VCaP (cell line): ENCODE results near the gene BMP5.

Experiments
- H3K27ac ChIP-seq: fragments of 450-650 bp; 2 replicates; pipeline ENCODE4 v1.5.1; 2017
- TF ChIP-seq, protein P1 (sequence below): fragments of 450-650 bp; conservative IDR thresholded peaks from 2 replicates; pipeline ENCODE4 v1.5.1; 2017; ENCODE audit warnings: mild to moderate bottlenecking, moderate library complexity

The BMP5 gene

DNA sequence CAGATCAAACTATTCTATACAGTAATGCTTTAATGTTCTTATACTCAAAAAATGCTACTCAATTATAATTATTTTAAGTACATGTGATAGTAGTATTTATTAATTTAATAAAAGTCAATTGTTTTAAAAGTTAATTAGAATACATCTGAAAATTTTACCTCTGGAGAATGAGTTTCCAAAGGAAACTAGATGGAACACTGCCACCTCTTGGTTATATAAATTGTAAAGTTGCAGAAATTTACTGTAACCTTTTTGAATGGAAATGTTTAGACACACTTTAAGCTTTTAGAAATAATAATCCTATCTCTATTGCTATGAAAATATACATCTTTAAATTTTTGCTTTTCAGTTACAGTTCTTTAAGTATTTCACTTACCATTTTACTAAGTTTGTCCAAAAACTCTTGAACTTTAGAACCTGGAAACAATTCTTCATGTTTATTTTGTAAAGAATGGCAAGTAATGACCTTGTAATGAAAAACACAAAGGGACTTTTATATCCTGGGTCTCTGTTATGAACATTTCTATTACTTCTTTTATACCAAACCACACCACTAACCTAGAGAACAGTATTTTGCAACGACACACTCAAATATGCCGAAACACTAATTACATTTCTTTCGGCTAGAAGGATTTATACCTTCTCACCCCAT, 10.9 kb upstream of the BMP5 start:
- TF ChIP-seq, protein P1, sequence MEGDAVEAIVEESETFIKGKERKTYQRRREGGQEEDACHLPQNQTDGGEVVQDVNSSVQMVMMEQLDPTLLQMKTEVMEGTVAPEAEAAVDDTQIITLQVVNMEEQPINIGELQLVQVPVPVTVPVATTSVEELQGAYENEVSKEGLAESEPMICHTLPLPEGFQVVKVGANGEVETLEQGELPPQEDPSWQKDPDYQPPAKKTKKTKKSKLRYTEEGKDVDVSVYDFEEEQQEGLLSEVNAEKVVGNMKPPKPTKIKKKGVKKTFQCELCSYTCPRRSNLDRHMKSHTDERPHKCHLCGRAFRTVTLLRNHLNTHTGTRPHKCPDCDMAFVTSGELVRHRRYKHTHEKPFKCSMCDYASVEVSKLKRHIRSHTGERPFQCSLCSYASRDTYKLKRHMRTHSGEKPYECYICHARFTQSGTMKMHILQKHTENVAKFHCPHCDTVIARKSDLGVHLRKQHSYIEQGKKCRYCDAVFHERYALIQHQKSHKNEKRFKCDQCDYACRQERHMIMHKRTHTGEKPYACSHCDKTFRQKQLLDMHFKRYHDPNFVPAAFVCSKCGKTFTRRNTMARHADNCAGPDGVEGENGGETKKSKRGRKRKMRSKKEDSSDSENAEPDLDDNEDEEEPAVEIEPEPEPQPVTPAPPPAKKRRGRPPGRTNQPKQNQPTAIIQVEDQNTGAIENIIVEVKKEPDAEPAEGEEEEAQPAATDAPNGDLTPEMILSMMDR = peak; percentile 65
- no peak overlapping the region for H3K27ac ChIP-seq

DNA sequence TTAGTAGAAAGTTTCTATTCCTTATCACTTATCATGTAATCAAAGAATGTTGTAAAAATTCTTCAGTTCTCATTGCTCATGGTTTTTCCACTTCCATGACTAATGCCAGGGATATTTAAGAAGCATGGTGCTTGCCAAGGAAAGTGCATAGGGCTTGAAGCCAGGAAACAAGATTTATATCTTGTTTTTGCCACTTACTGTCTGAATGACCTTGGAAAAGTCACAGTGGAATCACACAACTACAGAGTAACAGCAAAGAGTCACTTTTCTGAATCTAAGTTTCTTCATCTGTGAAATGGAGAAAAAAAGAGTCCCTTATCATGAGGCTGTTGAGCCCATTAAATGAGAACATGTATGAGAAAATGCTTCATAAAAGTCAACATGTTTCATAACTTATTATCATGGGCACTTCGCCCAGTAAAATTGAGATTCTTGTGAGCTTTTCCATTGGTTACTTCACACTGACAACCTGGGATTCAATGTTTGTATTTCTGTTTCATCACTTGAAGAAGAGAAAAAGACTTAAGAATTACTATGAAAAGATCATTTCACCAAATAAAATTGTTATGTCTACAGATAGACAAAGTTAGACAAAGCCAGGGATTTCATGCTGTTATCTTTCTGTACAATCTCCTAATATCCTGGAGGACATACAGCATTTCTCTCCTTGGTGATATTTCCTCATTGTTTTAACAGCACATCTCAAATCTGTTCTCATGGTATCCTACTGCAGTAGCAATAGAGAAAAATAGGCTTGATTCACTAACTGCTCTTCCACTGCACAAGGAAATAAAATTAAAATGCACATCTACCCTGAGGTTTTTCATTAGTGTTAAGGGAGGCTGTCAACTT, 7.6 kb upstream of the BMP5 start:
- TF ChIP-seq, protein P1 = no peak
- H3K27ac ChIP-seq = no peak overlapping the region

DNA sequence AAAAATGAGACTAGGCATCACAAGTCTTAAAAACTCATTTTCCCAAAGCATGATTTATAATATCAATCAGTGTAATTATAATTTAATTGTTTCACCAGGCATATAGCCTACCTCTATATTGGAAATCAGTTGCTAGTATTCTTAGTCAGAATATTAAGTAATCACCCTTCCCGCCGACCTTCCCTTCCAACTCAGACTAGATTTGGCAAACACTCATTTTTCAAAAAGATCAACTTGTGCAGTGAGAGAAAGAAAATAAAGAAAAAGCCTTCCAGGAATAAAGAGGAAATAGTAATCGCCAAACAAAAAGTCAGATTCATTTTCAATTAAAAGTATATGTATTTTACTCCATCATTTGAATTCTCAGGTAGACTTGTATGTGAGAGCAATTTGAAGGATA, 1.9 kb upstream of the BMP5 start:
- TF ChIP-seq, protein P1 = no peak
- H3K27ac ChIP-seq = no peak overlapping the region

DNA sequence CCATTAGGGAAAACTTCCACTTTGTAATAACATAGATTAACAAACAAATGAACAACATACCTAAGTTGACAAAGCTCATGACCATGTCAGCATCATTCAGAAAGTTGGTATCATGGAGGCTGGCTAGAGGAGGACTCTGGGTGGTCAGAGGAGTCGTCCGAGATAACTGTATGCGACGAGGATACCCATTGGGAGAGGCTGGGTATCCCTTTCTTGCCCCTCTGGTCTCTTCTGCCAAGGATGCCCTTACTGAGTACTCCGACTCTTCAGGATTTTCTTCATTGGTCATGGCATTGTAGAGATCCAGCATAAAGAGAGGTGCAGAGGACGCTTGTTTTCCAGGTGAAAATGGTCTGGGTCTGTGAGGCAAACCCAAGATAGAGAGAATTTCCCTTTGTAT, 1.1 kb downstream of the BMP5 start:
- H3K27ac ChIP-seq = no peak overlapping the region
- TF ChIP-seq, protein P1 = no peak

DNA sequence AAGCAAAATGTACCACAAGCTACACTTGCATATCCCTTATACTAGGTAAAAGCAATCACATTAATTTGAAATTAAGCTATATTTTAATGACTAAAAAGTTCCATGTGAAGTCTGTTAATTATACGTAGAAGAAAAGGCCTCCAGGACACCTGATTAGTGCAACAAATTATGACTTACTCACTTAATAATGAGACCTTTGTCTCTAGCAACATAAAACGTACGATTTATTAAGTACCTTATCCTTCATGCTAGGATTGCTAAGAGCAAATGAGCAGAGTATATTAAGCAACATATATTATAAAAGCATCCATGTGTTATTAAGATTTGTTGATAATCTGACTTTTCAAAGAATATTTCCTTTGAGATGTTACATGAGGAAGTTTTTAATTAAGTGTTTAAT, 2.5 kb downstream of the BMP5 start:
- TF ChIP-seq, protein P1 = no peak
- H3K27ac ChIP-seq = no peak overlapping the region

DNA sequence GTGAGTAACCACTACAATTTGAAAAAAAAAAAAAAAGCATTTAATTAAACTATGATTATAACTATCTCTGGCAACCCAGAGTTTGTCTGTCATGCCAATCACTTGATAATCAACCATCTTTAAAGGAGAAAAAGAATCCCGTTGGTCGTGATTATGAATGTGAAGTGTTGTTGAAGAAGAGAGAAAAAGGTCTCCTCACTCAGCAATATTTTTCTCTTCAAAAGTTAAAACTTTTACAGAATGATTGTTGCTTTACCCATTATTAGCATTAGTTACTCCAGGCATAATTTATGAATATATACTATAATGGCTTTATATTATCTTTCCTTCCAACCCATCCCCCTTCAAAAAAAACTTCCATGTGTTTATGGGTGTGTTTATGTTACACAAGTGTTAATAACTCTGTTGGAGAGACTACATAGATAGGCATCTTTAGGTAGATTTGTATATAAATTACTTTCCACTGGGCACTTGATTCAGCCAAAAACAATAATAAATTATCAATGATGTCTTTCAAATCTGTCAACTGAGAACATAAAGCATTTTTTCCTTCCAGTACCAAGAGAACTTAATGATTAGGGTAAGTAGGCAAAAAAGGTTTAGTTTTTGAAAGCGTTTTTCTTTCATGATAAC, 5.1 kb downstream of the BMP5 start:
- TF ChIP-seq, protein P1 = no peak
- no peak overlapping the region for H3K27ac ChIP-seq

DNA sequence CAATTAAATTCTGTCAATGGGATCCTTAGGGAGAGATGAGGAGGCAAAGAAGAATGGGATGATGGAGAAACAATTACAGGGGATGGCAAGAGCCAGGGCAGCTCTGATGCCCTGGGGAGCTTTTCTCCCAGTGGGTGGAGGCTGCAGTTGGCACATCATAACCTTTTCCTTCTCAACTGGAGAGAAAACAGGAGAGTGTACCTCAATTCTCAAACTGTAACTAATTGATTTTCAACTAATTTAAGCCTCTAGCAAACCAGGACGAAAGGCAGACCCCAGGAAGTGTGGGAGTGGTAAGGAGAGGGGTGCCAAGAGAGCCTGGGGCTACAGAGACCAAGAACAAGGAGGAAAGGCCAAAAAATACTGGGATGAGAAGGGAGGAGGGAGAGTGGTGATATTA, 5.7 kb downstream of the BMP5 start:
- TF ChIP-seq, protein P1 = no peak
- no peak overlapping the region for H3K27ac ChIP-seq
